Lower leg skin (tissue), 3 donors: Measurements from ENCODE around the gene COX4I2.

ENCODE experiments used
- CTCF ChIP-seq, 3 donors: fragments of 450-650 bp; IDR thresholded peaks; one replicate each; pipeline ENCODE4 v1.5.1; 2016; ENCODE audit warnings: antibody characterized with exemption in 3 of 3, mild to moderate bottlenecking in 3 of 3, moderate library complexity in 2 of 3
- POLR2A ChIP-seq, 2 donors: fragments of 450-650 bp; IDR thresholded peaks; one replicate each; pipeline ENCODE4 v1.6.1; 2016 to 2017; ENCODE audit warnings: antibody characterized with exemption in 2 of 2, mild to moderate bottlenecking in 1 of 2, moderate library complexity in 1 of 2

- TF ChIP-seq CTCF (IDR thresholded peaks at IDR 0.05) (no peak), POLR2A (IDR thresholded peaks at IDR 0.05) (no peak)
Observed at GRCh38 chr20:31689141-31689540, 51.4 kb downstream of the COX4I2 start.
